Measurements from ENCODE around the gene ACSF3.

ACSF3 gene

DNA sequence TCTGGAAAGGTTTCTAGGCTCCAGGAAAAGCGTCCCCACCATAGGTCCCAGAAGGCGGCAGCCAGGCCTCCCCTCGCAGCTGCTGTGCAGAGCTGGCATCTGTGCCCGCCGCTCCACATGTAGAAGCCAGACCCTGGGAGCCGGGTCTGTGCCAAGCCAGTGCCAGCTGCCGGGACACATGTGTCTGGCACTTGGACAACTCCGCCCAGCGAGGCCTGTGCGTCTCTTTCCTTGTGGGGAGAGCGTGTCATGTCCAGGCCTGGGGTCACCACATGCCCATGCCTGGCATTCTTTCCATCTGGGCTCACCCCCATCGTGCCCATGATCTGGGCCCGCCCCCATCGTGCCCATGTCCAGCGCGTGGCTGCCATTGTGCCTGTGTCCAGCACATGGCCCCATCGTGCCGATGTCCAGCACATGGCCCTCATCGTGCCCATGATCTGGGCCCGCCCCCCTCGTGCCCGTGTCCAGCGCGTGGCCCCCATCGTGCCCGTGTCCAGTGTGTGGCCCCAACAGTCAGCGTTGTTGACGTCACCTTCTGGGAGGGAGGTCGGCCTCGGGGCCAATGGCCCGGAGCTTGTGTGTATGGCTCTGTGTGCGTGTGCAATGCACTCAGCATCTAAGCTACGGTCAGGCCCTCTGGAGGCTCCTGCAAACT, 13.3 kb upstream of the ACSF3 start:
- TF ChIP-seq, protein P1, sequence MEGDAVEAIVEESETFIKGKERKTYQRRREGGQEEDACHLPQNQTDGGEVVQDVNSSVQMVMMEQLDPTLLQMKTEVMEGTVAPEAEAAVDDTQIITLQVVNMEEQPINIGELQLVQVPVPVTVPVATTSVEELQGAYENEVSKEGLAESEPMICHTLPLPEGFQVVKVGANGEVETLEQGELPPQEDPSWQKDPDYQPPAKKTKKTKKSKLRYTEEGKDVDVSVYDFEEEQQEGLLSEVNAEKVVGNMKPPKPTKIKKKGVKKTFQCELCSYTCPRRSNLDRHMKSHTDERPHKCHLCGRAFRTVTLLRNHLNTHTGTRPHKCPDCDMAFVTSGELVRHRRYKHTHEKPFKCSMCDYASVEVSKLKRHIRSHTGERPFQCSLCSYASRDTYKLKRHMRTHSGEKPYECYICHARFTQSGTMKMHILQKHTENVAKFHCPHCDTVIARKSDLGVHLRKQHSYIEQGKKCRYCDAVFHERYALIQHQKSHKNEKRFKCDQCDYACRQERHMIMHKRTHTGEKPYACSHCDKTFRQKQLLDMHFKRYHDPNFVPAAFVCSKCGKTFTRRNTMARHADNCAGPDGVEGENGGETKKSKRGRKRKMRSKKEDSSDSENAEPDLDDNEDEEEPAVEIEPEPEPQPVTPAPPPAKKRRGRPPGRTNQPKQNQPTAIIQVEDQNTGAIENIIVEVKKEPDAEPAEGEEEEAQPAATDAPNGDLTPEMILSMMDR (conservative IDR thresholded peaks at IDR 0.05; ENCODE audit: low read depth, low read length): no peak
- H3K4me3 ChIP-seq (ENCODE audit: low read depth, low read length): no peak overlapping the region
- DNase-seq (ENCODE audit: low read depth): no peak

DNA sequence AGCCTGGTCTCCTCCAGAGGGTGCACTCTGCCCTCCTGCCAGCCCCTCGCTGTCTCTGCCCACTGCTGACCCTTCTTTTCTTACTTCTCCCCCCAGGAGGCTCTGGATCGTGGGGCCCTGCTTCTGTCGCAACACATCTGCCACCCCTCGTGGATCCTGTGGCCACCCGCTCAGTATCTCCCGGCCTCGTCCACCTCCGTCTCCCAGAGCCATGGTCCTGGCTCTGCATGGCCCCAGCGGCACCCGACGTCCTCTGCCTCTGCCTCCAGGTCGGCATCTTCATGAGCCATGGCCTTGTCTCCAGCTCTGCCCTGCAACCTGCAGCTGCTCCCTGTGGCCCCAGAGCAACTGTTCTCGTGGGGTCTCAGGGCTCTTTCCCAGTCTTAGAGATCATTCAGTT, 12.1 kb upstream of the ACSF3 start:
- H3K4me3 ChIP-seq (ENCODE audit: low read depth, low read length): no peak overlapping the region
- no peak for DNase-seq (ENCODE audit: low read depth)
- TF ChIP-seq, protein P1 (conservative IDR thresholded peaks at IDR 0.05; ENCODE audit: low read depth, low read length): no peak

DNA sequence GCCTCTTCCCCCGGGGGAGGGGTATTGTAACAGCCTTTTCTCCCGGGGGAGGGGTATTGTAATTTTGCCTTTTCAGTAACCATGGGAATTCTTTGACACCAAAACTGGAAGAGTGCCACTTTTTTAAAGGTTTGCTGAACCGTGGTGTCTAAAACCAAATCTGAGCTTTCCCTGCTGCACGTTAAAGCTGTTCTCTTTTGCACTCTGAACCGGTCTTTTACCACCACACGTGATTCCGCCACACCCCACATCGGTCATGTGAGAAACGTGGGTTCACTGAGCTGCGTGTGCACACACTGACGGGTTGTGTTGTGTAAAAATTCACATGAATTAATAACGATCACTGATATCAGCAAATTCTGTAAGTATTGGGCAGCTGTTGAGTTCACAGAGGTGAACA, 9.2 kb upstream of the ACSF3 start:
- H3K4me3 ChIP-seq (ENCODE audit: low read depth, low read length): no peak overlapping the region
- TF ChIP-seq, protein P1 (conservative IDR thresholded peaks at IDR 0.05; ENCODE audit: low read depth, low read length): no peak
- no peak for DNase-seq (ENCODE audit: low read depth)

DNA sequence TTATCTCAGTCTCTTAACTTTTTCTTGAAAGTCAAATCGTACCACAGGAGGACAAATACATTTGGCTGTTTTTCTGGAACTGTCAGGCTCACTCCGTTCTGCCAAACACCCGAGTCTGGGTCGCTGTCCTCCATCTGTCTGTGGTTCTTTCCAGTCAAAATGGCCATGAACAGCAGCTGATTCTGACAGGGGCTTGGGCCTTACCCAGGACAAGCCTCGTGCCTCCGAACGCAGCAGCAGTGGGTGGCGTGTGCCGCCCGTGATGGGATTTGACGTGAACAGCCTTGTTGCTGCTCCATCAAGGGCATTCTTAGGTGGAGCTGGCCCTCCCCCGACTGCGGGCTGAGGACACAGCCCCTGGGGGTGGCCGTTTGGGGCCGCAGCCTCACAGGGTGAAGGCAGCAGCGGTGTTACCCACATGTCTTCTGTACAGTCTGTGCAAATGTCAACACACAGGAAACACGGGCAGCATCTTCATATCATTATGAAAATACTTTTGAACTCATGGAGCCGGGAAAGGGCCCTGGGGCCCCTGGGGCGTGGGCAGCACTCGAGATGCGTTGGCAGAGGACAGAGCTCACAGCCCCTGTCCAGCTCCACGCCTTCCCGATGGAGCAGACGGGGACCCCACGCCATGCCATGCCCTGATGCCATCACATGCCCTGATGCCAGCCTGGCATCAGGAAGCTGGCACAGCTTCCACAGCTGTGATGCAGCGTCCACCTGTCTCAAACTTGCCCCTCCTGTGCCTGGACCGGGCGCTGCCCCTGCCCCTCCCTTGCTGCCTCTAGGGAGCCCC, 8.6 kb upstream of the ACSF3 start:
- no peak overlapping the region for H3K4me3 ChIP-seq (ENCODE audit: low read depth, low read length)
- no peak for DNase-seq (ENCODE audit: low read depth)
- TF ChIP-seq, protein P1 (conservative IDR thresholded peaks at IDR 0.05; ENCODE audit: low read depth, low read length): no peak

DNA sequence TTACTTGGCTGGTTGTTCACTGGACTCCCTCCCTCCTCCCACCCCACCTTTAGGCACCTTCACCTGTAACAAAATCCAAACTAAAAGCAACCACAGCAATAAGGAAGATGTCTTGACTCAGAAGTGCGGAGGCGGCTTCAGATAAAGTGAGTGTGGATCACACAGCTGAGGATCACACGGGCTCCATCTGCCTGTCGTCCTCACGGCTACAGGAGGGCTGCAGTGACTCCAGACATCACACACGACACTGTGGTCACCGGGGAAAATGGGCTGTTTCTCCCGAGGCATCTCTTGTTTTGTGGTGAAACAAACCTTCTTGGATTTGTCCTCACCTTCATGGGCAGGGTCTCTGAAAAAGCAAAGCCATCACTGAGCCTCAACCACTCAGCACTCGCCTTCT, 7.9 kb upstream of the ACSF3 start:
- TF ChIP-seq, protein P1 (conservative IDR thresholded peaks at IDR 0.05; ENCODE audit: low read depth, low read length): no peak
- no peak for DNase-seq (ENCODE audit: low read depth)
- H3K4me3 ChIP-seq (ENCODE audit: low read depth, low read length): no peak overlapping the region

DNA sequence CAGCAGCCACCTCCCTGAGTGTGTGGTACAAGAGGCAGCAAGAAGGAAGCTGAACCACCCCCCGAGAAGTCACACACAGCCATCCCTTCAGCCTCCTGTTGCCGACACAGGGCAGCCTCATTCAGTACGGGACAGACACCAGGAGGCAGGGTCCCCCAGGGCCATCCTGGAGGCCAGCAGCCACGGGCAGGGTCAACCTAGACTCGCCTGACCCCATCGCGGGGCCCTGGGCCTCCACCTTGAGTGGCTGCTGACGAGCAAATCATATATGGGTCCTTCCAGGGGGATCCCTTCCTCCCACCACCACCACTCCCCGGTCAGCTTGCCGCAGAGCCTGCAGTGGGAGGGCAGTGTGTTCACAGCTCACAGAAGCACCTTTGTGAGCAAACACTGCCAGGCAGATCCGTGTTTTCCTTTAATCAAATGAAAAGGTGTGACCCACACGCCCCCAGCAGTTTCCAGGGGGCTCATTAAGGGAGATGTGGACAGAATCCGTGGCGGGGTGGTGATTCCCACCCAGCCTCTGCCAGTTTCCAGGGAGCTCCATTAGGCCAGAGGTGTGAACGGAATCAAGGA, 5.6 kb upstream of the ACSF3 start:
- DNase-seq (ENCODE audit: low read depth): no peak
- TF ChIP-seq, protein P1 (conservative IDR thresholded peaks at IDR 0.05; ENCODE audit: low read depth, low read length): no peak
- H3K4me3 ChIP-seq (ENCODE audit: low read depth, low read length): no peak overlapping the region
